ENCODE measurements around the gene IDE. TPM values are rescaled to one million over a fixed set of nuclear protein-coding genes. Genes with fewer than 3 reads are reported as not detected.

IDE gene
- 18.5 TPM for polyA plus RNA-seq (2013, experiment 1 of 2)
- 18.4 TPM for polyA plus RNA-seq (2013, experiment 2 of 2)

- peak within 1 kb of the TSS; percentile 92 for H4K91ac ChIP-seq (ENCODE audit: low read length)
- peak within 1 kb of the TSS; percentile 90 to 94 for H3K4me3 ChIP-seq (ENCODE audit: insufficient read depth in 1 of 2, low read depth in 1 of 2, low read length in 2 of 2)
- peak within 1 kb of the TSS; percentile 96 for H2BK5ac ChIP-seq (ENCODE audit: low read depth, low read length, poor library complexity, severe bottlenecking)
- H3K4me2 ChIP-seq (ENCODE audit: low read length, poor library complexity, severe bottlenecking): peak within 1 kb of the TSS; percentile 50
- H3K27ac ChIP-seq (ENCODE audit: low read length, poor library complexity, severe bottlenecking): peak within 1 kb of the TSS; percentile 97
- no peaks in the 10 kb centered on the region for H3K27me3 ChIP-seq (ENCODE audit: control insufficient read depth in 1 of 2, insufficient read depth in 1 of 2, low read length in 2 of 2)
- H2AK5ac ChIP-seq (ENCODE audit: low read length, severe bottlenecking): no peak within 1 kb of the TSS
- peak within 1 kb of the TSS; percentile 93 for H2BK15ac ChIP-seq (ENCODE audit: low read depth, poor library complexity, severe bottlenecking)
- peak within 1 kb of the TSS in 1 of 2 experiments; percentile 98 for H3K14ac ChIP-seq (ENCODE audit: low read length in 2 of 2)
- DNase-seq: peak; percentile 92
- H2BK12ac ChIP-seq (ENCODE audit: low read length in 2 of 2): peak within 1 kb of the TSS; percentile 78 to 92
- peak within 1 kb of the TSS; percentile 52 for H2BK120ac ChIP-seq (ENCODE audit: low read depth, low read length)
- no peaks in the 10 kb centered on the region for H3K9me3 ChIP-seq (ENCODE audit: control insufficient read depth, low read length)
- peaks cover 4% of the 10 kb centered on the region for H3K4me1 ChIP-seq (ENCODE audit: control insufficient read depth, insufficient read depth, low read depth, low read length)
- peak within 1 kb of the TSS; percentile 92 to 93 for H3K4ac ChIP-seq (ENCODE audit: low read depth in 1 of 2, low read length in 2 of 2)
- peaks cover 7% of the 10 kb centered on the region for H3K79me1 ChIP-seq (replicated peaks; ENCODE audit: low read length, poor library complexity, severe bottlenecking)
- H4K8ac ChIP-seq (ENCODE audit: low read length): peak within 1 kb of the TSS; percentile 97
- peak within 1 kb of the TSS; percentile 98 to 99 for H3K18ac ChIP-seq (ENCODE audit: low read depth in 1 of 2, low read length in 2 of 2)
- under 1% methylated on average over 71 of the region's 80 CpGs for WGBS
- H2AFZ ChIP-seq (ENCODE audit: low read depth, low read length): peak within 1 kb of the TSS; percentile 96
- H3K23ac ChIP-seq (ENCODE audit: low read length in 2 of 2): peak within 1 kb of the TSS in 1 of 2 experiments; percentile 93
- no peaks in the 10 kb centered on the region for H3K36me3 ChIP-seq (ENCODE audit: control insufficient read depth in 1 of 2, insufficient read depth in 2 of 2, low read depth in 1 of 2, low read length in 2 of 2)
- H3K9ac ChIP-seq (ENCODE audit: low read length): peak within 1 kb of the TSS; percentile 97
Observed at GRCh38 chr10:92573798-92574547, at the start of gene IDE. Gene IDE (minus strand): TSS chr10:92574093. CDS start chr10:92574019, 74 bp downstream.

GRCh38 chr10:92619368-92619767 lies 45.5 kb upstream of the IDE start:
- H3K14ac ChIP-seq (ENCODE audit: low read length in 2 of 2): no peak overlapping the region
- no peak overlapping the region for H4K91ac ChIP-seq (ENCODE audit: low read length)
- no peak overlapping the region for H3K4ac ChIP-seq (ENCODE audit: low read depth in 1 of 2, low read length in 2 of 2)
- no peaks in the 10 kb centered on the region for H3K4me1 ChIP-seq (ENCODE audit: control insufficient read depth, insufficient read depth, low read depth, low read length)
- H3K23ac ChIP-seq (ENCODE audit: low read length in 2 of 2): no peak overlapping the region
- no peak overlapping the region for H2AK5ac ChIP-seq (ENCODE audit: low read length, severe bottlenecking)
- H3K27me3 ChIP-seq (ENCODE audit: control insufficient read depth in 1 of 2, insufficient read depth in 1 of 2, low read length in 2 of 2): no peaks in the 10 kb centered on the region
- no peak overlapping the region for H2BK15ac ChIP-seq (ENCODE audit: low read depth, poor library complexity, severe bottlenecking)
- no peak overlapping the region for H3K4me3 ChIP-seq (ENCODE audit: insufficient read depth in 1 of 2, low read depth in 1 of 2, low read length in 2 of 2)
- H3K9ac ChIP-seq (ENCODE audit: low read length): no peak overlapping the region
- peaks cover 3 to 9% of the 10 kb centered on the region in 2 experiments for H3K36me3 ChIP-seq (ENCODE audit: control insufficient read depth in 1 of 2, insufficient read depth in 2 of 2, low read depth in 1 of 2, low read length in 2 of 2)
- DNase-seq: no peak
- no peak overlapping the region for H2AFZ ChIP-seq (ENCODE audit: low read depth, low read length)
- no peak overlapping the region for H2BK5ac ChIP-seq (ENCODE audit: low read depth, low read length, poor library complexity, severe bottlenecking)
- H4K8ac ChIP-seq (ENCODE audit: low read length): no peak overlapping the region
- no peak overlapping the region for H3K4me2 ChIP-seq (ENCODE audit: low read length, poor library complexity, severe bottlenecking)
- H2BK12ac ChIP-seq (ENCODE audit: low read length in 2 of 2): no peak overlapping the region
- no peak overlapping the region for H3K27ac ChIP-seq (ENCODE audit: low read length, poor library complexity, severe bottlenecking)
- H3K9me3 ChIP-seq (ENCODE audit: control insufficient read depth, low read length): no peaks in the 10 kb centered on the region
- no peak overlapping the region for H3K18ac ChIP-seq (ENCODE audit: low read depth in 1 of 2, low read length in 2 of 2)
- peaks cover 6% of the 10 kb centered on the region for H3K79me1 ChIP-seq (replicated peaks; ENCODE audit: low read length, poor library complexity, severe bottlenecking)
- H2BK120ac ChIP-seq (ENCODE audit: low read depth, low read length): no peak overlapping the region

GRCh38 chr10:92615515-92615914 lies 41.6 kb upstream of the IDE start:
- H3K4me3 ChIP-seq (ENCODE audit: insufficient read depth in 1 of 2, low read depth in 1 of 2, low read length in 2 of 2): no peak overlapping the region
- H3K4ac ChIP-seq (ENCODE audit: low read depth in 1 of 2, low read length in 2 of 2): no peak overlapping the region
- H2BK5ac ChIP-seq (ENCODE audit: low read depth, low read length, poor library complexity, severe bottlenecking): no peak overlapping the region
- H3K9me3 ChIP-seq (ENCODE audit: control insufficient read depth, low read length): no peaks in the 10 kb centered on the region
- no peaks in the 10 kb centered on the region for H3K4me1 ChIP-seq (ENCODE audit: control insufficient read depth, insufficient read depth, low read depth, low read length)
- no peak overlapping the region for H4K91ac ChIP-seq (ENCODE audit: low read length)
- H3K4me2 ChIP-seq (ENCODE audit: low read length, poor library complexity, severe bottlenecking): no peak overlapping the region
- H4K8ac ChIP-seq (ENCODE audit: low read length): no peak overlapping the region
- H3K36me3 ChIP-seq (ENCODE audit: control insufficient read depth in 1 of 2, insufficient read depth in 2 of 2, low read depth in 1 of 2, low read length in 2 of 2): peaks cover under 1 to 9% of the 10 kb centered on the region in 2 experiments
- no peak overlapping the region for H2AFZ ChIP-seq (ENCODE audit: low read depth, low read length)
- H3K14ac ChIP-seq (ENCODE audit: low read length in 2 of 2): no peak overlapping the region
- H3K18ac ChIP-seq (ENCODE audit: low read depth in 1 of 2, low read length in 2 of 2): no peak overlapping the region
- no peaks in the 10 kb centered on the region for H3K27me3 ChIP-seq (ENCODE audit: control insufficient read depth in 1 of 2, insufficient read depth in 1 of 2, low read length in 2 of 2)
- no peak for DNase-seq
- peaks cover 5% of the 10 kb centered on the region for H3K79me1 ChIP-seq (replicated peaks; ENCODE audit: low read length, poor library complexity, severe bottlenecking)
- H2BK15ac ChIP-seq (ENCODE audit: low read depth, poor library complexity, severe bottlenecking): no peak overlapping the region
- H3K27ac ChIP-seq (ENCODE audit: low read length, poor library complexity, severe bottlenecking): no peak overlapping the region
- H2AK5ac ChIP-seq (ENCODE audit: low read length, severe bottlenecking): no peak overlapping the region
- no peak overlapping the region for H2BK120ac ChIP-seq (ENCODE audit: low read depth, low read length)
- H3K9ac ChIP-seq (ENCODE audit: low read length): no peak overlapping the region
- H2BK12ac ChIP-seq (ENCODE audit: low read length in 2 of 2): no peak overlapping the region
- H3K23ac ChIP-seq (ENCODE audit: low read length in 2 of 2): no peak overlapping the region
- WGBS: 100% methylated on average over 2 of the region's 3 CpGs

GRCh38 chr10:92604841-92605240 lies 30.9 kb upstream of the IDE start:
- Histone ChIP-seq H3K36me3 (ENCODE audit: control insufficient read depth in 1 of 2, insufficient read depth in 2 of 2, low read depth in 1 of 2, low read length in 2 of 2) (peaks cover 0 to 6% of the 10 kb centered on the region in 2 experiments), H3K79me1 (replicated peaks; ENCODE audit: low read length, poor library complexity, severe bottlenecking) (peaks cover 3% of the 10 kb centered on the region), H4K91ac (ENCODE audit: low read length) (no peak overlapping the region), H4K8ac (ENCODE audit: low read length) (no peak overlapping the region), H3K4me3 (ENCODE audit: insufficient read depth in 1 of 2, low read depth in 1 of 2, low read length in 2 of 2) (no peak overlapping the region), H3K4ac (ENCODE audit: low read depth in 1 of 2, low read length in 2 of 2) (no peak overlapping the region), H2BK120ac (ENCODE audit: low read depth, low read length) (no peak overlapping the region), H3K23ac (ENCODE audit: low read length in 2 of 2) (no peak overlapping the region), H2AK5ac (ENCODE audit: low read length, severe bottlenecking) (no peak overlapping the region), H3K18ac (ENCODE audit: low read depth in 1 of 2, low read length in 2 of 2) (no peak overlapping the region), H2BK15ac (ENCODE audit: low read depth, poor library complexity, severe bottlenecking) (no peak overlapping the region), H2BK5ac (ENCODE audit: low read depth, low read length, poor library complexity, severe bottlenecking) (no peak overlapping the region), H2AFZ (ENCODE audit: low read depth, low read length) (no peak overlapping the region), H3K9me3 (ENCODE audit: control insufficient read depth, low read length) (no peaks in the 10 kb centered on the region), H3K27me3 (ENCODE audit: control insufficient read depth in 1 of 2, insufficient read depth in 1 of 2, low read length in 2 of 2) (no peaks in the 10 kb centered on the region), H3K27ac (ENCODE audit: low read length, poor library complexity, severe bottlenecking) (no peak overlapping the region), H3K14ac (ENCODE audit: low read length in 2 of 2) (no peak overlapping the region), H3K4me2 (ENCODE audit: low read length, poor library complexity, severe bottlenecking) (no peak overlapping the region), H3K4me1 (ENCODE audit: control insufficient read depth, insufficient read depth, low read depth, low read length) (peaks cover 1% of the 10 kb centered on the region), H2BK12ac (ENCODE audit: low read length in 2 of 2) (no peak overlapping the region), H3K9ac (ENCODE audit: low read length) (no peak overlapping the region)
- DNase-seq: no peak
- no CpG with 5 or more reads among the region's 2 CpGs for WGBS
